H1 (cell line): ENCODE data around the gene MSH5.

Experiments used
- ASH2L ChIP-seq: fragments of 200-600, 300-600 bp; sonication (generic); IDR thresholded peaks from one replicate; pipeline ENCODE4 v1.7.1; 2017; ENCODE audit warnings: low read length
- CHD1 ChIP-seq: IDR thresholded peaks from 2 replicates; pipeline ENCODE4 v1.6.1; 2012; ENCODE audit warnings: low read depth, low read length, improper control_type of control experiment
- CTCF ChIP-seq, 3 experiments: IDR thresholded peaks; 1 replicate in 2 of 3; 2 replicates in 1 of 3; pipeline versions ENCODE4 v1.5.1 to v1.6.1; 2011; ENCODE audit warnings: low read length in 3 of 3, mild to moderate bottlenecking in 3 of 3, inconsistent platforms in 2 of 3, low read depth in 1 of 3, moderate library complexity in 1 of 3; ENCODE audit not compliant: insufficient read depth in 1 of 3; ENCODE audit errors: control extremely low read depth in 1 of 3
- EP300 ChIP-seq, 2 experiments: IDR thresholded peaks; 1 replicate in 1 of 2; 2 replicates in 1 of 2; pipeline ENCODE4 v1.6.1; 2011 to 2012; ENCODE audit warnings: low read depth in 2 of 2, low read length in 2 of 2, mild to moderate bottlenecking in 2 of 2, borderline replicate concordance in 1 of 2, inconsistent platforms in 1 of 2, moderate library complexity in 1 of 2
- JUN ChIP-seq: IDR thresholded peaks from 2 replicates; pipeline ENCODE4 v1.6.1; 2011; ENCODE audit warnings: low read depth, mild to moderate bottlenecking, improper control_type of control experiment, low read length
- KDM1A ChIP-seq: fragments of 200-600, 300-600 bp; sonication (generic); IDR thresholded peaks from 2 replicates; pipeline ENCODE4 v1.7.1; 2016; ENCODE audit warnings: mild to moderate bottlenecking, low read length, borderline replicate concordance
- NRF1 ChIP-seq: IDR thresholded peaks from 2 replicates; pipeline ENCODE4 v1.6.1; 2011; ENCODE audit warnings: mild to moderate bottlenecking, low read depth, low read length, improper control_type of control experiment
- POLR2A ChIP-seq, 2 experiments: IDR thresholded peaks; 1 replicate in 1 of 2; 2 replicates in 1 of 2; pipeline ENCODE4 v1.6.1; 2011; ENCODE audit warnings: low read depth in 2 of 2, low read length in 2 of 2, mild to moderate bottlenecking in 2 of 2; ENCODE audit errors: control extremely low read depth in 1 of 2
- POLR2AphosphoS5 ChIP-seq: IDR thresholded peaks from 2 replicates; pipeline ENCODE4 v1.6.1; 2011; ENCODE audit warnings: low read depth, low read length

DNA sequence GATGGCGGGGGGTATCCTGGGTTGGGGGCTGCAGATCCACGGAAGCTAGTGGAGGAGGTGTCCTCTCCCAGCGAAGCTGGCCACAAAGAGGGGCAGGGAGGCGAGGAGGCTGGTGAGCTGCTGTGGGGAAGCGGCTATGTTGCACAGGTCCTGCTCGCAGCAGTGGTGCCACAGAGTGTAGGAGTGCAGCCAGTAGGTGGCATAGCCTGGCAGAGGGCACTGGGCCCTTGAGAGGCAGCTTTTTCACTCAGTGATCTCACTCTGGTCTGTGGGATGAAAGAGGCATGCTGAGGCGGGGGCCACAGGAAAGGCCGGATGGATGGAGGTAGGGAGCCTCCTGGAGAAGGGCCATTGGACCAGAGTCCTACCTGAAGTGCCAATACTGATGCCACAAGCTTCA lies 27.5 kb upstream of the MSH5 start:
- TF ChIP-seq POLR2AphosphoS5 (no peak), CTCF (IDR thresholded peaks at IDR 0.05; ENCODE audit: control extremely low read depth in 1 of 3, insufficient read depth in 1 of 3, low read depth in 1 of 3, low read length in 3 of 3) (no peak), EP300 (IDR thresholded peaks at IDR 0.05; ENCODE audit: borderline replicate concordance in 1 of 2, low read depth in 2 of 2, low read length in 2 of 2) (no peak), NRF1 (no peak), JUN (no peak), POLR2A (IDR thresholded peaks at IDR 0.05; ENCODE audit: control extremely low read depth in 1 of 2, low read depth in 2 of 2, low read length in 2 of 2) (no peak), KDM1A (no peak), ASH2L (no peak), CHD1 (no peak)
